GM19397 (cell line): ENCODE results near the gene CHD2.
A peak's percentile ranks its signal among the peaks of the same experiment; 100 is the strongest.
"Not testable (repeated sequence)": the region's sequence is repeated elsewhere in the genome, so short reads cannot be mapped to it uniquely, and the experiment has no call there.

Experiments used
- ATAC-seq: cut with Tn5 transposase; IDR thresholded peaks from one replicate; pipeline ENCODE4 v1.9.1; 2021; ENCODE audit warnings: mild to moderate bottlenecking, moderate library complexity; ENCODE audit not compliant: unreplicated experiment

CHD2 gene

GRCh38 chr15:93032515-93033206 lies 132.5 kb downstream of the CHD2 start:
- not testable (repeated sequence) for ATAC-seq

- no peak for ATAC-seq
These were observed 133.4 kb downstream of the CHD2 start for GRCh38 chr15:93033434-93034045.

DNA sequence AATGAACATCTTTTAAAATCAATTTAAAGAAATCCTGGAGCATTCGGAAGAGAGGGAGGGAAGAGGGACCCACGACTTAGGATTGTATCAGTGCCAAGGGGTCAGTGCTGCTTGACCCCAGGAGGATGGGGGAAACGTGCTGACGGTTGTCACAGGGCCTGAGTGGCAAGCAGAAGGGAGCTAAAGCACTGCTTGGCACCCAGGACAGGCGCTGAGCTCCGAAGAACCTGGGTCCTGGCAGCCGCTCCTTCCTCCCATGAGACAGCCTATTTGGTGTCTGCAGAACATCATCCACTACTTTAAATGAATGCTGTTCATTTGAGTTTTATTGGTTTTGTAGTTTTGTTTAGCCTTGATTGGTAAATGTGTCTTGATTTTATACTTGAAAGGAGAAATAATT lies 134.4 kb downstream of the CHD2 start:
- ATAC-seq = no peak

- peak; percentile 20 for ATAC-seq
These were observed 135.2 kb downstream of the CHD2 start for GRCh38 chr15:93035092-93035915.

GRCh38 chr15:93035953-93036810 lies 136.1 kb downstream of the CHD2 start:
- peak; percentile 77 for ATAC-seq

DNA sequence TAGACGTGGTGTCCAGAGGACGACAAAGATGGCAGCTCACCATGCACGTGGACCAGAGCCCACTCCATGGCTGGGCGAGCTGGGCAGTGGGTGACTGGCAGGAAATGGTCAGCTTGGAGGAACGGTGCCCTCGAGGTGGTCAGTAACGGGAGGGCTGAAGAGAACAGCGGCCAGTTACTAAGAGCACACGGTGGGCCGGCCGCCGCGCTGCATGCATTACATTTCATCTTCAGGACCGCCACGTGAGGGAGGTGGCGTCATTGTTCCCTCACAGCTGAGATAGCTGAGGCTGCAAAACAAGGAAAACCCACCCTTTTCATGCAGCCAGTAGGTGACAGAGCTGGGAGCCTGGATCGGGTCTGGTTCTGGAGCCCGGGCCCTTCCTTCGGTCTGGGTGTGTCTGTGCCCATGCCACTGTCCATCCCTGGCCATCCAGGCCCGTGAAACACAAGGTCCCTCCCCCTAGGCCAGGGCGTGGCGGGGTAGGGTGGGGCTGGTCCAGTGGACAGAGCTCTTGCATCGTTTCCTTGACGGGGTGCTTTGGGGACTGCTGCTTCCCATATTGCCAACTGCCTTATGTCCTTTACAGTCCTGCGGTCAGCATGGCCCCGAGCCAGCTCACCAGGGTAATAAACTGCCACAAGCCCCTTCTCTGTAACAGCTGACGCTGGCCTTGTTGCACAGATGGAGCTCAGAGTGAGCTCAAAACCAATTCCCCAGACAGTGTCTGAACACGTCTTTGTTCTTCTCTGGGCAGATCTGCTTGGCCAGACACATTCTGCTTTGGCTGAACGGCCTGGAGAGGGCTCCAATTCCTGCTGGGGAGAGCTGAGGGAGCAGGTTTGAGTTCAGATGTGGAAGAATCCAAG lies 137.1 kb downstream of the CHD2 start:
- ATAC-seq = no peak

DNA sequence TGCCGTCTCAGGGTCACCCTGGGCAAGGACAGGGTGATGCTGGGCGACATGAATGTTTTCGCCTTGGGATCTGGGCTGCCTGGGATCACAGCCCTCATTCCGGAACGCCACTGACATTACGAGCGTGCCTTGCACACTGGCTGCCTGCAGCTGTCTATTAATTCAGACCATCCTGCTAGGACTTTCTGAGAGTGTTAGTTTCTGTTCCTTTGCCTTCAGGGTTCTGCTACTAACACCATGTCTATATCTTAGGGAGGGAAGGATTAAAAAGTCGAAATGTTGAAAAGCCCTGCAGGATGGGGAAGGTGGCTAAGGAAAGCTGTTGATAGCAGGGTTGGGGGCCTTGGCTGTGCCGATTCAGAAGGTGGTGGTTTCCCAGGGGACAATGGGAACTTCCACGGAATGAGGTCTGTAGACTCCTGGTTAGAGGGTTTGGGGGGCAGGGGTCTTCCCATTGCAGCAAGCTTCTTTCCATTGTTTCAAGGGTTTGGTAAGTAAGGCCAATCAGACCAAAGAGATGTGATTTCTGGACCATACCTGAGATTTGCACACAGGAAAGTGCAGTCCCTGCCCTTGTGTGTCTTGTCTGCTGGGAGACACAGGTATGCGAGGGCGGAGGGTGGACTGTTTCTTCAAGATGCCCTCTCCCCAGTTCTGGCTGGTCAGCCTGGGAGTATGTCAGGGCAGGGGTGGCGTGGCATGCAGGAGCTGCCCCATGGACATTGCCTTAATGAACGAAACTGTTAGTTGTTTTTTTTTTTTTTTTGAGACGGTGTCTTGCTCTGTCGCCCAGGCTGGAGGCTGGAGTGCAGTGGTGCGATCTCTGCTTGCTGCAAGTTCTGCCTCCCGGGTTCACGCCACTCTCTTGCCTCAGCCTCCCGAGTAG lies 137.9 kb downstream of the CHD2 start:
- no peak for ATAC-seq

- ATAC-seq = not testable (repeated sequence)
These were observed 139.6 kb downstream of the CHD2 start for GRCh38 chr15:93039562-93040287.

DNA sequence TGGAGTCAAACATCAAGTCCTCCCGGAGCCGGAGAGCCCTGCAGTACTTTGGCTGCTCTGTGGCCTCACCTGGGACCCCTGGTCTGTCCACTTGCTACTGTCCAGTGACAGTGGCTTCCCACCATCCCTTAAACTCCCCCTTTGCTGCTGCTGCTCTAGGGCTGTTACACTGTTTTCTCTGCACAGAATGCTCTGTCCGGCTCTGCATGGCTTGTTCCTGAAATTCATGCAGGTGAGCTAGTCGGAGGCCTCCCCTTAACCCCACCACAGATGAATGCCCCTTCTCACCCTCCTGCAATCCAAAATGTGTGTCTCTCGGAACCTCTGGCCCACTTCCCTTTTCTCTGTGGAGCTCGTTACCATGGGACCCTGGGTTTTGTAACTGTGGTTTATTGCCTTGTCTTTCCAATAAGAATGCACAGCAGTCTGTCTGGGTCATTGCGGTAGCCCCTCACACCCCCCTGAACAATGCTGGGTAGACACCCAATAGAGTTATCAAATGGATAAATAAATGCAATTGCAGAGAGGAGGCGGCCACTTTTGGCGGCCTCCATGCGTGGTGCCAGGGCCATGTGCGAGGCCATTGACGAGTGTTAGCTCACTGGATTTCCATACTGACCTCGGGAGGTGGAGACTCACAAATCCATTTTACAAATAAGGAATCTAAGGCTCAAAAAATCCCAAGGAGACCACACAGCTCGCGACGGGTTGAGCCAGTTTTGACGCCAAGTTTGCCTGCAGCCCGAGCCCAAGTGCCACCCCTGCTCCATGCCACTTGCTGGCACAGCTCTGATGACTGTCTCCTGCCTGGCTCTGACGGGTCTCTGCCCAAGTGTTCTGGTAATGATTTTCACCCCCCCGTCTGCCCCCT lies 140.4 kb downstream of the CHD2 start:
- ATAC-seq = no peak

DNA sequence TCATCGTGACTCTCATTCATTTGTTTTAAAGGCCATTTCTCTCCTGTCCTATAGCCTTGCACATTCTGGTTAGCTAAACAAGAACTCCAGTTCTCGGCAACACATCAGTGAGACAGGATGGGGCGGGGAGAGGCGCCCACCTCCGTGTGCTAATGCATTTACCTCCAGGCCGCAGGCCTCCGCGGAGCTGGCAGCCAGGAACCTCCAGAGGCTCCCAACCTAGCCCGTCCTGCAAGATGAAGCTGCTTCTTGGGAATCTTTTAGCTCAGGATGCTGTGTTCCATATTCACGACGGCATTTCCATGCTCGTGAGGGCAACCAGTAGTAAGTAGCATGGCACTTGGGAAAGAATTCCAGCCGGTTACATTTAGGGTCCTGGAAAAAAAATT lies 141.0 kb downstream of the CHD2 start:
- ATAC-seq = no peak

GRCh38 chr15:93042211-93042610 lies 142.1 kb downstream of the CHD2 start:
- ATAC-seq = no peak

- ATAC-seq = no peak
These were observed 142.7 kb downstream of the CHD2 start for GRCh38 chr15:93042691-93043378.

DNA sequence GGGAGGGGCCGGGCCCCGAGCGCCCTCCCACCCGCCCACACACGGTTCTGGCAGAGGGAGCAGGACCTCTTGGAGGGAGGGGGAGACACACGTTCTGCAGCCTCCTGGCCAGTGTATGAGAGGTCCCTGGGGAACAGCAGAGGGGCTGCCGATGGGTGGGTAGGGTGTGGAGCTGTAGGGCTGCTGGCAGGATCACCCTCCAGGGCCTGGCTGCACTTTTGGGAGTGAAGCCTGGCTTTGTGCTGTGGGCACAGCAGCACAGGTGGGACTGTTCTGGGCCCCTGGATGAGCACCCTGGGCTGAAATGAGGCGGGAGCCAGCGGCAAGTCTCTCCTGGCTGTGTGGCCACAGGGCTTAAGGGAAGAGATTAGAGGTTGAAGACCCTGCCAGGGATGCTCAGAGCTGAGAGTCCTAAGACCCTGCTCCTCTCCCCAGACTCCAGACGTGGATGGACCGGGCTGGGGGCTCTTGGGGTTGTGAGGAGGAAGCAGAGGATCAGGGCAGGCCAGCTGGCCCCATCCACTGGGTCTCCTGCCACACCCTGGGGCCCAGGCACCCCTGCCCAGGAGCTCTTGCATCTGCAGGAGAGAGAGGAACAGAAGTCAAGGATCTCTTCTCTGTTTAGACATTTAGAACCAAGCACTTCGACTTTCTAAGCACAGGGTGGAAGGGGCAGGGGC lies 143.6 kb downstream of the CHD2 start:
- no peak for ATAC-seq

- ATAC-seq = no peak
These were observed 144.4 kb downstream of the CHD2 start for GRCh38 chr15:93044301-93045190.

DNA sequence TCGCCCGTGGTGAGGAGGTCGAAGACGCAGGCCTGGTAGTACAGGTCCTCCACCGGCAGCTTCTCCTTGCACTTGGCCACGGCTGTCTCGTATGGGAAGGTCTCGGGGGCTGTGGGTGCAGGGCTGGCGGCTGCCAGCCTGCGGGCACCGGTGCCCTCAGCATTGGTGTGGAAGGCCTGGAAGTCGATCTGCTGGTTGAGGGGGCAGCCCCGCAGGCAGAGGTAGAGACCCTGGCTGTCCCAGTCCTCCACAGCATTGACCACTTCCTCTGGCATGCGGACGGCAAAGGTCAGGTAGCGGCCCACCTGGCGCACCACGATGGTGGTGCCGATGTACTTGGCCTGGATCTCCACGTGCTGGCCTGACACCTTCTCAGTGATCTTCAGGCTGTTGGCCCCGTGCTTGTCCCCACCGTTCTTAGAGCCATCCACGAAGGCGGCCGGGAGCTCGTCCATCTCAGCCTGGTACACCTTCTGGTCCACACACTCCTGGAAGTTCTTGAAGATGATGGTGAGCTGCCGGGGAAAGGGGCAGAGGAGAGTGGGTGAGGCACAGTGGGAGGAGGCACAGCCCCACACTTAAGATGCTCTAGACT lies 145.2 kb downstream of the CHD2 start:
- ATAC-seq = no peak
